Measurements from ENCODE around the gene SRGAP3.

DNA sequence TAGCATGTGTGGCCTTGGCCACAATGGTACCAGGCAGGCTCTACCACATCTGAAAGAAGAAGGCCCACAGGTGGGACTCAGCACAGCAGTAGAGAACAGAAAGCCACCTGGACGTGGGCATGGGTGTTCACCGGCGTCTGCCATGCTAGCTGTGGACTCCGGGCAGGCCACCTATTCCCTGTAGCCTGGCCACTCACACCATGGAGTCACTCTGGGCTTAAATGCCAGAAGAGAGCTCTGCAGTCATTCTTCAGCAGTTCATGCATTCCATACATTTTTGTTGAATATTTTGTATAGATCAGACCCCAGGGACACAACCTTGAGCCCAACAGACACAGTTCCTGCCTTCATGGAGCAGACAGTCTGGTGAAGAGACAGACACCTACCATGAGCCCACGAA lies 138.6 kb downstream of the SRGAP3 start:
- TF ChIP-seq POLR2A (IDR thresholded peaks at IDR 0.05), result no peak
- TF ChIP-seq, protein P1, sequence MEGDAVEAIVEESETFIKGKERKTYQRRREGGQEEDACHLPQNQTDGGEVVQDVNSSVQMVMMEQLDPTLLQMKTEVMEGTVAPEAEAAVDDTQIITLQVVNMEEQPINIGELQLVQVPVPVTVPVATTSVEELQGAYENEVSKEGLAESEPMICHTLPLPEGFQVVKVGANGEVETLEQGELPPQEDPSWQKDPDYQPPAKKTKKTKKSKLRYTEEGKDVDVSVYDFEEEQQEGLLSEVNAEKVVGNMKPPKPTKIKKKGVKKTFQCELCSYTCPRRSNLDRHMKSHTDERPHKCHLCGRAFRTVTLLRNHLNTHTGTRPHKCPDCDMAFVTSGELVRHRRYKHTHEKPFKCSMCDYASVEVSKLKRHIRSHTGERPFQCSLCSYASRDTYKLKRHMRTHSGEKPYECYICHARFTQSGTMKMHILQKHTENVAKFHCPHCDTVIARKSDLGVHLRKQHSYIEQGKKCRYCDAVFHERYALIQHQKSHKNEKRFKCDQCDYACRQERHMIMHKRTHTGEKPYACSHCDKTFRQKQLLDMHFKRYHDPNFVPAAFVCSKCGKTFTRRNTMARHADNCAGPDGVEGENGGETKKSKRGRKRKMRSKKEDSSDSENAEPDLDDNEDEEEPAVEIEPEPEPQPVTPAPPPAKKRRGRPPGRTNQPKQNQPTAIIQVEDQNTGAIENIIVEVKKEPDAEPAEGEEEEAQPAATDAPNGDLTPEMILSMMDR (IDR thresholded peaks at IDR 0.05), result no peak

Measured in body of pancreas (tissue), 4 donors.